K562 (cell line): Measurements from ENCODE around the gene AKT2. TPM values are rescaled to one million over a fixed set of nuclear protein-coding genes. Genes with fewer than 3 reads are reported as not detected.

Source experiments
- ARNT ChIP-seq, 2 experiments: fragments of 450-650 bp; IDR thresholded peaks; 2 replicates each; pipeline ENCODE4 v1.6.1; 2016; ENCODE audit warnings: mild to moderate bottlenecking in 1 of 2
- BACH1 ChIP-seq: fragments of 200-800 bp; sonication (Bioruptor generic); IDR thresholded peaks from 2 replicates; pipeline ENCODE4 v1.6.1; 2016; ENCODE audit warnings: missing genetic modification characterization, missing compliant biosample characterization
- COPS2 ChIP-seq: fragments of 450-650 bp; conservative IDR thresholded peaks from 2 replicates; pipeline ENCODE4 v1.6.1; 2016; ENCODE audit warnings: mild to moderate bottlenecking, moderate library complexity
- HDAC6 ChIP-seq: IDR thresholded peaks from 2 replicates; pipeline ENCODE4 v1.6.1; 2012; ENCODE audit warnings: low read depth, mild to moderate bottlenecking, control low read depth, inconsistent platforms, low read length, moderate library complexity
- KDM5B ChIP-seq: fragments of 200-600 bp; sonication (generic); IDR thresholded peaks from 2 replicates; pipeline ENCODE4 v1.6.1; 2012; ENCODE audit warnings: low read depth, mild to moderate bottlenecking, moderate library complexity, low read length, control low read depth, inconsistent platforms; ENCODE audit not compliant: insufficient replicate concordance
- MAFG ChIP-seq: fragments of 450-650 bp; conservative IDR thresholded peaks from 2 replicates; pipeline ENCODE4 v1.6.1; 2016; ENCODE audit warnings: missing genetic modification characterization, missing compliant biosample characterization
- POLR2AphosphoS2 ChIP-seq: IDR thresholded peaks from 2 replicates; pipeline ENCODE4 v1.6.1; 2012; ENCODE audit warnings: low read length, improper control_type of control experiment
- POLR2B ChIP-seq: fragments of 450-650 bp; IDR thresholded peaks from 2 replicates; pipeline ENCODE4 v1.6.1; 2018; ENCODE audit warnings: low read depth; ENCODE audit not compliant: partially characterized antibody
- RBM15 ChIP-seq: fragments of 200-400 bp; formaldehyde crosslinking; IDR thresholded peaks from 2 replicates; pipeline ENCODE4 v1.6.1; 2018; ENCODE audit warnings: mild to moderate bottlenecking, low read length, moderate library complexity; ENCODE audit not compliant: insufficient read depth
- RFX5 ChIP-seq: IDR thresholded peaks from 2 replicates; pipeline ENCODE4 v1.6.1; 2011; ENCODE audit warnings: low read depth, mild to moderate bottlenecking, improper control_type of control experiment, low read length
- RNF2 ChIP-seq: sonication (generic); IDR thresholded peaks from 2 replicates; pipeline ENCODE4 v1.6.1; 2016
- SP1 ChIP-seq: sonication (generic); formaldehyde crosslinking; IDR thresholded peaks from 2 replicates; pipeline ENCODE4 v1.8.1; 2022; ENCODE audit warnings: mild to moderate bottlenecking, missing genetic modification reagents
- XRCC3 ChIP-seq: fragments of 450-650 bp; IDR thresholded peaks from 2 replicates; pipeline ENCODE4 v1.6.1; 2017; ENCODE audit warnings: mild to moderate bottlenecking, moderate library complexity
- ZBED1 ChIP-seq: IDR thresholded peaks from 2 replicates; pipeline ENCODE4 v1.6.1; 2014
- ZBTB17 ChIP-seq: fragments of 450-650 bp; formaldehyde crosslinking; IDR thresholded peaks from 2 replicates; pipeline ENCODE4 v1.4.0; 2020; ENCODE audit warnings: mild to moderate bottlenecking
- polyA plus RNA-seq, 8 experiments: library from polyadenylated mRNA; depleted of rRNA in 4 of 8; stranded (reverse) in 5 of 8; unstranded in 3 of 8; fragments of >200 nt; fragmentation: Nextera tagmentation in 2 of 8; fragmentation: Illumina TruSeq in 1 of 8; extraction: Ambion mirVana in 2 of 8; extraction: Trizol in 1 of 8; gene quantifications; 2 replicates each; pipeline versions ENCODE4 v1.2.1 to v1.2.3, GENCODE V29; 2011 to 2014; ENCODE audit warnings: inconsistent platforms in 1 of 8, missing spikeins in 1 of 8
- total RNA-seq, 7 experiments: library from RNA; depleted of rRNA in 6 of 7; stranded (reverse); fragments of >200 nt in 6 of 7; fragmentation: Illumina TruSeq in 2 of 7; extraction: Trizol in 2 of 7; gene quantifications; 2 replicates each; pipeline versions ENCODE4 v1.2.1 to v1.2.3, GENCODE V29; 2011 to 2021; ENCODE audit warnings: low replicate concordance in 1 of 7
- TF ChIP-seq, protein P1 (sequence below), 2 experiments: fragments of 450-650 bp; IDR thresholded peaks; 2 replicates each; pipeline ENCODE4 v1.6.1; 2018; ENCODE audit warnings: mild to moderate bottlenecking in 2 of 2, low read depth in 1 of 2; ENCODE audit not compliant: partially characterized antibody in 2 of 2
- TF ChIP-seq, protein P2 (sequence below): sonication (generic); formaldehyde crosslinking; IDR thresholded peaks from 2 replicates; pipeline ENCODE4 v1.8.0; 2023; ENCODE audit warnings: mild to moderate bottlenecking, missing genetic modification reagents
- TF ChIP-seq, protein P3 (sequence below), 2 experiments: fragments of 450-650 bp in 1 of 2; sonication (generic) in 1 of 2; formaldehyde crosslinking; conservative IDR thresholded peaks; 2 replicates each; pipeline versions ENCODE4 v1.4.0 to v1.8.1; 2020 to 2022; ENCODE audit warnings: mild to moderate bottlenecking in 1 of 2, missing genetic modification reagents in 1 of 2
- TF ChIP-seq, protein P4 (sequence below), 2 experiments: IDR thresholded peaks in 1 of 2; conservative IDR thresholded peaks in 1 of 2; 2 replicates each; pipeline ENCODE4 v1.6.1; 2016; ENCODE audit warnings: low read depth in 2 of 2, mild to moderate bottlenecking in 1 of 2, missing compliant biosample characterization in 1 of 2, missing genetic modification characterization in 1 of 2, moderate library complexity in 1 of 2

Gene AKT2
- total and polyA plus RNA-seq, 9 of the 15 experiments (the other 6 are each of a cell fraction or from before 2014, with no cell fraction given) = 1.1 to 132 (median 67.7) TPM

DNA sequence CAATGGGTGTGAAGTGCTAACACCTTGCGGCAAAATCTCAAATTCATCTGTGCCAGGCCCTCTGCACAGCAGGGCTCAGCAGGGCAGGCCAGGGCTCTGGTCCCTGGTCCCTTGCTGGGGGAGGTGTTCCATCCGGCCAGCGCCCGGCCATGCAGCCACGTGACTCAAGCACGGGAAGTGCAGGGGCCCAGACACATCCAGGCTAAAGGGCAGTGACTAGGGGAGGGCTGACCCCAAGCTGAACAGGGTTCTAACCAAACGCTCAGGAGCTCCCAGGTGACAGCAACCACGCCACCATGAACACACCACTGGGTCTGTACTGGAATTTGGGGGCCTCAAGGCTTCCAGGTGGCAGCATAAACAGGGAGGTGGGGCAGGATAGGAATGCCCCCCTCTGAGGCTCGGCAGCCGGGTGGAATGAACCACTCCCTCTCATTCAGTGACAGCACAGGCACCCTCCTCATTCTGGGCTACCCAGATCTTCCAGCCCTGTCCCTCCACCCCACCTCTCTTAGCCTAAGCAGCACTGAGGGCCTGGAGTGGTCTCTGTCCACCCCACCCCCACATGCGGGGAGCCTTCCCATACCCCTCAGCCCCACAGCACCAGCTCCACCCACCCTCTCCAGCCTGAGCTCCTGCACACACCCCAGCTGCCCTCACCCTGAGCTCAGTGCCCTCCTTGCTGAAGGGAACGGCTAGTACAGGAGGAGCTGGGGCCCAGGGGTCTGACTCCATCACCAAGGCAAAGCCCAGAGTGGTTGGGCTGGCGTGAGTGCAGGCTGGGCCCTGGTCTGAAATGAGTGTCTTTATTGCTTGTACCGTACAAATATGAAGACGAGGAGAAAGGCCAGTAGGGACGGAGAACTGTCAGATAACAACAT lies 53.4 kb downstream of the AKT2 start (continued):
- TF ChIP-seq, protein P1, sequence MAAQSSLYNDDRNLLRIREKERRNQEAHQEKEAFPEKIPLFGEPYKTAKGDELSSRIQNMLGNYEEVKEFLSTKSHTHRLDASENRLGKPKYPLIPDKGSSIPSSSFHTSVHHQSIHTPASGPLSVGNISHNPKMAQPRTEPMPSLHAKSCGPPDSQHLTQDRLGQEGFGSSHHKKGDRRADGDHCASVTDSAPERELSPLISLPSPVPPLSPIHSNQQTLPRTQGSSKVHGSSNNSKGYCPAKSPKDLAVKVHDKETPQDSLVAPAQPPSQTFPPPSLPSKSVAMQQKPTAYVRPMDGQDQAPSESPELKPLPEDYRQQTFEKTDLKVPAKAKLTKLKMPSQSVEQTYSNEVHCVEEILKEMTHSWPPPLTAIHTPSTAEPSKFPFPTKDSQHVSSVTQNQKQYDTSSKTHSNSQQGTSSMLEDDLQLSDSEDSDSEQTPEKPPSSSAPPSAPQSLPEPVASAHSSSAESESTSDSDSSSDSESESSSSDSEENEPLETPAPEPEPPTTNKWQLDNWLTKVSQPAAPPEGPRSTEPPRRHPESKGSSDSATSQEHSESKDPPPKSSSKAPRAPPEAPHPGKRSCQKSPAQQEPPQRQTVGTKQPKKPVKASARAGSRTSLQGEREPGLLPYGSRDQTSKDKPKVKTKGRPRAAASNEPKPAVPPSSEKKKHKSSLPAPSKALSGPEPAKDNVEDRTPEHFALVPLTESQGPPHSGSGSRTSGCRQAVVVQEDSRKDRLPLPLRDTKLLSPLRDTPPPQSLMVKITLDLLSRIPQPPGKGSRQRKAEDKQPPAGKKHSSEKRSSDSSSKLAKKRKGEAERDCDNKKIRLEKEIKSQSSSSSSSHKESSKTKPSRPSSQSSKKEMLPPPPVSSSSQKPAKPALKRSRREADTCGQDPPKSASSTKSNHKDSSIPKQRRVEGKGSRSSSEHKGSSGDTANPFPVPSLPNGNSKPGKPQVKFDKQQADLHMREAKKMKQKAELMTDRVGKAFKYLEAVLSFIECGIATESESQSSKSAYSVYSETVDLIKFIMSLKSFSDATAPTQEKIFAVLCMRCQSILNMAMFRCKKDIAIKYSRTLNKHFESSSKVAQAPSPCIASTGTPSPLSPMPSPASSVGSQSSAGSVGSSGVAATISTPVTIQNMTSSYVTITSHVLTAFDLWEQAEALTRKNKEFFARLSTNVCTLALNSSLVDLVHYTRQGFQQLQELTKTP (IDR thresholded peaks at IDR 0.05; ENCODE audit: low read depth in 1 of 2, partially characterized antibody in 2 of 2) = no peak
- no peak for TF ChIP-seq ARNT (IDR thresholded peaks at IDR 0.05)
- TF ChIP-seq, protein P2, sequence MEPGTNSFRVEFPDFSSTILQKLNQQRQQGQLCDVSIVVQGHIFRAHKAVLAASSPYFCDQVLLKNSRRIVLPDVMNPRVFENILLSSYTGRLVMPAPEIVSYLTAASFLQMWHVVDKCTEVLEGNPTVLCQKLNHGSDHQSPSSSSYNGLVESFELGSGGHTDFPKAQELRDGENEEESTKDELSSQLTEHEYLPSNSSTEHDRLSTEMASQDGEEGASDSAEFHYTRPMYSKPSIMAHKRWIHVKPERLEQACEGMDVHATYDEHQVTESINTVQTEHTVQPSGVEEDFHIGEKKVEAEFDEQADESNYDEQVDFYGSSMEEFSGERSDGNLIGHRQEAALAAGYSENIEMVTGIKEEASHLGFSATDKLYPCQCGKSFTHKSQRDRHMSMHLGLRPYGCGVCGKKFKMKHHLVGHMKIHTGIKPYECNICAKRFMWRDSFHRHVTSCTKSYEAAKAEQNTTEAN (CRISPR knock-in tag) = no peak
- TF ChIP-seq SP1 (CRISPR knock-in tag) = no peak
- TF ChIP-seq RBM15 = no peak
- TF ChIP-seq MAFG (tag) = no peak
- 0 out of 2 replicates have a peak, but pooled peaks have one; percentile 30 for TF ChIP-seq ZBED1
- TF ChIP-seq, protein P3, sequence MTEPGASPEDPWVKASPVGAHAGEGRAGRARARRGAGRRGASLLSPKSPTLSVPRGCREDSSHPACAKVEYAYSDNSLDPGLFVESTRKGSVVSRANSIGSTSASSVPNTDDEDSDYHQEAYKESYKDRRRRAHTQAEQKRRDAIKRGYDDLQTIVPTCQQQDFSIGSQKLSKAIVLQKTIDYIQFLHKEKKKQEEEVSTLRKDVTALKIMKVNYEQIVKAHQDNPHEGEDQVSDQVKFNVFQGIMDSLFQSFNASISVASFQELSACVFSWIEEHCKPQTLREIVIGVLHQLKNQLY (CRISPR knock-in tag; conservative IDR thresholded peaks at IDR 0.05) = no peak
- TF ChIP-seq KDM5B = no peak
- no peak for TF ChIP-seq HDAC6
- peak; percentile 89; the same call in 1 of the 2 replicates for TF ChIP-seq RNF2
- no peak for TF ChIP-seq BACH1
- peak; percentile 74 for TF ChIP-seq ZBTB17
- TF ChIP-seq POLR2B = peak; percentile 36
- TF ChIP-seq RFX5 = no peak
- TF ChIP-seq COPS2 = no peak
- no peak for TF ChIP-seq POLR2AphosphoS2
- TF ChIP-seq, protein P4, sequence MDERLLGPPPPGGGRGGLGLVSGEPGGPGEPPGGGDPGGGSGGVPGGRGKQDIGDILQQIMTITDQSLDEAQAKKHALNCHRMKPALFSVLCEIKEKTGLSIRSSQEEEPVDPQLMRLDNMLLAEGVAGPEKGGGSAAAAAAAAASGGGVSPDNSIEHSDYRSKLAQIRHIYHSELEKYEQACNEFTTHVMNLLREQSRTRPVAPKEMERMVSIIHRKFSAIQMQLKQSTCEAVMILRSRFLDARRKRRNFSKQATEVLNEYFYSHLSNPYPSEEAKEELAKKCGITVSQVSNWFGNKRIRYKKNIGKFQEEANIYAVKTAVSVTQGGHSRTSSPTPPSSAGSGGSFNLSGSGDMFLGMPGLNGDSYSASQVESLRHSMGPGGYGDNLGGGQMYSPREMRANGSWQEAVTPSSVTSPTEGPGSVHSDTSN (CRISPR knock-in tag; IDR thresholded peaks at IDR 0.05; ENCODE audit: low read depth) = no peak
- TF ChIP-seq, protein P4 (tag; conservative IDR thresholded peaks at IDR 0.05; ENCODE audit: low read depth) = no peak
- no peak for TF ChIP-seq XRCC3
